Common myeloid progenitor, CD34-positive (primary cell): Measurements from ENCODE around the gene LAMA5.

Source experiments
- CTCF ChIA-PET: fragments of 350-600 bp; sonication (Branson Sonifier 250); formaldehyde crosslinking; loops from one replicate; lab custom pipeline; 2021; ENCODE audit warnings: antibody characterized with exemption; lab: Charles Lee
- POLR2A ChIA-PET: fragments of 350-600 bp; sonication (Branson Sonifier 250); formaldehyde crosslinking; loops from one replicate; lab custom pipeline; 2021; ENCODE audit warnings: antibody characterized with exemption; lab: Charles Lee
- DNase-seq, 3 donors: peaks; one replicate each; pipeline versions ENCODE4 v3.0.0 to v3.0.0-alpha.2; 2013
- H3K27ac ChIP-seq, 2 experiments: 1 replicate in 1 of 2; 2 replicates in 1 of 2; pipeline ENCODE4 v1.7.0; 2013; ENCODE audit warnings: inconsistent platforms in 2 of 2, low read length in 2 of 2, mild to moderate bottlenecking in 2 of 2, low read depth in 1 of 2, moderate library complexity in 1 of 2; ENCODE audit not compliant: severe bottlenecking in 2 of 2, insufficient read depth in 1 of 2, poor library complexity in 1 of 2
- H3K27me3 ChIP-seq, 5 experiments: replicated peaks in 2 of 5; 1 replicate in 3 of 5; 2 replicates in 2 of 5; pipeline versions ENCODE4 v1.6.1 to v1.7.0; 2013; ENCODE audit warnings: low read length in 4 of 5, mild to moderate bottlenecking in 2 of 5, moderate library complexity in 2 of 5, inconsistent platforms in 1 of 5; ENCODE audit not compliant: insufficient read depth in 5 of 5, control insufficient read depth in 4 of 5
- H3K36me3 ChIP-seq, 4 experiments: 1 replicate in 2 of 4; 2 replicates in 2 of 4; pipeline versions ENCODE4 v1.6.1 to v1.7.0; 2013; ENCODE audit warnings: low read length in 3 of 4, control low read depth in 1 of 4, mild to moderate bottlenecking in 1 of 4; ENCODE audit not compliant: control insufficient read depth in 4 of 4, insufficient read depth in 4 of 4
- H3K4me1 ChIP-seq, 4 experiments: 1 replicate in 3 of 4; 2 replicates in 1 of 4; pipeline versions ENCODE4 v1.6.1 to v1.7.1; 2013; ENCODE audit warnings: low read length in 3 of 4, mild to moderate bottlenecking in 3 of 4, control low read depth in 1 of 4, inconsistent platforms in 1 of 4, moderate library complexity in 1 of 4; ENCODE audit not compliant: control insufficient read depth in 4 of 4, insufficient read depth in 4 of 4; ENCODE audit errors: control extremely low read depth in 1 of 4
- H3K4me3 ChIP-seq, 7 experiments: 1 replicate in 4 of 7; 2 replicates in 3 of 7; pipeline versions ENCODE4 v1.5.1 to v1.7.0; 2013; ENCODE audit warnings: mild to moderate bottlenecking in 7 of 7, low read length in 6 of 7, moderate library complexity in 6 of 7, inconsistent platforms in 2 of 7, low read depth in 2 of 7, control low read depth in 1 of 7; ENCODE audit not compliant: insufficient read depth in 4 of 7, control insufficient read depth in 1 of 7; ENCODE audit errors: extremely low read depth in 1 of 7
- H3K9me3 ChIP-seq, 5 experiments: 1 replicate in 4 of 5; 2 replicates in 1 of 5; pipeline versions ENCODE4 v1.6.1 to v1.7.1; 2013; ENCODE audit warnings: low read length in 4 of 5, mild to moderate bottlenecking in 2 of 5, inconsistent platforms in 1 of 5, low read depth in 1 of 5, moderate library complexity in 1 of 5; ENCODE audit not compliant: control insufficient read depth in 4 of 5, insufficient read depth in 2 of 5; ENCODE audit errors: control extremely low read depth in 1 of 5
- WGBS: methylation state at CpG from one replicate; pipeline ENCODE4 v1.1.5; 2013; ENCODE audit not compliant: insufficient coverage; 5-methylcytosine and 5-hydroxymethylcytosine counted together

Gene LAMA5

DNA sequence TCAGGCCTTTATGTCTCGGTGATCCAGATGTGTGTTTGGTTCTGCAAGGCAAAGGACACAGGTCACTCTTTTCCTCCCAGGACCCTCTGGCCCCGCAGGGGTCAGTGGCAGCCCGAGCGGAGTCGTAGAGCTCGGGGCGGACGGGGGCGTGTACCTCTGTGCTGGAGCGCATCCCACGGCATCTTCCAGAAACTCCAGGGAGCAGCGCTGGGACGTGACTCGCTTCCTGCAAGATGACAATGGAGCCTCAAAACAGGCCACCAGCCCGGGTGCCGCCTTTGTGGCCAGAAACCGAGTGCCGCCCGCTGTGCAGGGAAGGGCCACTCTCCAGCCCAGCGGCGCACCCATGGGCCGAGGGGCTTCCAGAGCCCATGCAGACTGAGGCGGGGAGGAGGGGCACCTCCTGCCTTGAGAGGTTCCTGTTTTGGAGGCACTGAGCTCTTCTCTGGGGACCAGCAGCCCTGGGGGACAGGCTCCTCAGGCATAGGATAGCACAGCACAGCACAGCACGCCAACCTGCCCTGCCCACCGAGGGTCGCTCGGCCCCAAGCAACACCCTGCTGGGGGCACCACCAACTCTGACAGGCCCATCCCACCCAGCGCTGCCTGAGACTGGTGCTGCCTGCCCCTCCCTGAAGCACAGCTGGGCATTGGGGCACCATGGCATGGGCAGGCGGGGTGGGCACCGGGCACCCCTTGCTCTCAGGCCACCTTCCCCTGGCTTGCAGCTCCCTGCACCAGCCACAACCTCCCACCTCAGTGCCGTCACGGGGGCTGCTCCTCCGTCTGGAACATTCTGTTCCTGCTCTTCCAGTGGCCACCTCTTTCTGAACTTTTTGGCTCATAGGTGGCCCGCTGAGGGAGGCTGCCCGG lies 29.5 kb upstream of the LAMA5 start:
- 97% methylated on average over 28 of the region's 35 CpGs for WGBS
- no peaks in the 10 kb centered on the region for H3K9me3 ChIP-seq
- peaks cover 2 to 34% (median 26%) of the 10 kb centered on the region in 4 experiments for H3K36me3 ChIP-seq
- DNase-seq = no peak
- no peak overlapping the region for H3K27ac ChIP-seq
- no peaks in the 10 kb centered on the region for H3K4me1 ChIP-seq
- ChIA-PET POLR2A (no interaction called here), CTCF (interaction anchor here (1.3 kb wide), 1 partner anchor 95 kb away, joined by 3 read pairs; no protein-coding TSS in a partner anchor)
- no peak overlapping the region for H3K4me3 ChIP-seq
- no peaks in the 10 kb centered on the region for H3K27me3 ChIP-seq

DNA sequence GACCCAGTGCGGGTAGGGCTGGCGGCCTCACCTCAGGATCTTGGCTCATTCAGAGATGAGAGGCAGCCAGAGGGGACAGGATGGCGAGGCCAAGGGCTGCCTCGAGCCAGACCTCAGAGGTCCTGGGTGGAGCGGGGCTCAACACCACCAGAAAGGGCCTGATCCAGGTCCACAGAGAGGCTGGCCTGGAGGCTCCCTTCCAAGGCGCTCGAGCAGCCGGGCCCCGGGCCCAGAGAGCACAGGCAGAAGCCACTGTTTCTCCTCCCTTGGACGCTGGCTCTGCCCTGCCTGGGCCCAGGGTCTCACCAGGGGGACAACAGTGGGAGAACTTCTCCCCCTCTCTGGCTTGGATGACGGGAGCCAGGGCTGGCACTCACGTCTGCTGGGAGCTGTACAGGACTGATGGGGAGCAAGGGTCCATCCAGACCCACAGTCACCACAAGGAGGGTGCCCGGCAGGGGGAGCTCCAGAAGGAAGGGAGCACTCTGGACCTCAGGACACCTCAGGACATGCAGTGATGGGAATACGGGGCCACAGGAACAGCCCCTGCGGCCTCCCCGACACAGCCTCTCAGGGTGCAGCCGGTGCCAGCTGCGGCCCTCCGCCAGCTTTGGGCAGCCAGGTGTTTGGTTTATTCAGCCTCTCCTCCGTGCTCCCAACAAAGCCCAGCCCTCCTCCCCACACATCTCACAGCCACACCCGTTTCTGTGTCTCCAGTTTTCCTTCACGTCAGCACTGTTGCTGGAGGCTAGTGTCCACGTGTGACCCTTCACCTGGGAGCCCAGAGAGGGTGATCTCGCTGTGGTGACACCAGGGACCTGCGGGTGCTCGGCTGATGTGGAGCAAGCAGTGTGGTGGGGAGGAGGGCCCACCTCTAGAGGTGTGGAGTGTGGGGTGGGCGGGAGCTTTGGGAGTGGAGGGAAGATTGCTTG lies 28.5 kb upstream of the LAMA5 start:
- peaks cover 2 to 44% (median 31%) of the 10 kb centered on the region in 4 experiments for H3K36me3 ChIP-seq
- H3K4me3 ChIP-seq = no peak overlapping the region
- no peaks in the 10 kb centered on the region for H3K9me3 ChIP-seq
- ChIA-PET POLR2A (no interaction called here), CTCF (interaction anchor here (1.3 to 1.4 kb wide), 2 partner anchors 9 to 94 kb away, joined by 3 read pairs; no protein-coding TSS in a partner anchor)
- H3K4me1 ChIP-seq = no peaks in the 10 kb centered on the region
- no peak for DNase-seq
- no peak overlapping the region for H3K27ac ChIP-seq
- no peaks in the 10 kb centered on the region for H3K27me3 ChIP-seq
- 97% methylated on average over 27 of the region's 27 CpGs for WGBS

DNA sequence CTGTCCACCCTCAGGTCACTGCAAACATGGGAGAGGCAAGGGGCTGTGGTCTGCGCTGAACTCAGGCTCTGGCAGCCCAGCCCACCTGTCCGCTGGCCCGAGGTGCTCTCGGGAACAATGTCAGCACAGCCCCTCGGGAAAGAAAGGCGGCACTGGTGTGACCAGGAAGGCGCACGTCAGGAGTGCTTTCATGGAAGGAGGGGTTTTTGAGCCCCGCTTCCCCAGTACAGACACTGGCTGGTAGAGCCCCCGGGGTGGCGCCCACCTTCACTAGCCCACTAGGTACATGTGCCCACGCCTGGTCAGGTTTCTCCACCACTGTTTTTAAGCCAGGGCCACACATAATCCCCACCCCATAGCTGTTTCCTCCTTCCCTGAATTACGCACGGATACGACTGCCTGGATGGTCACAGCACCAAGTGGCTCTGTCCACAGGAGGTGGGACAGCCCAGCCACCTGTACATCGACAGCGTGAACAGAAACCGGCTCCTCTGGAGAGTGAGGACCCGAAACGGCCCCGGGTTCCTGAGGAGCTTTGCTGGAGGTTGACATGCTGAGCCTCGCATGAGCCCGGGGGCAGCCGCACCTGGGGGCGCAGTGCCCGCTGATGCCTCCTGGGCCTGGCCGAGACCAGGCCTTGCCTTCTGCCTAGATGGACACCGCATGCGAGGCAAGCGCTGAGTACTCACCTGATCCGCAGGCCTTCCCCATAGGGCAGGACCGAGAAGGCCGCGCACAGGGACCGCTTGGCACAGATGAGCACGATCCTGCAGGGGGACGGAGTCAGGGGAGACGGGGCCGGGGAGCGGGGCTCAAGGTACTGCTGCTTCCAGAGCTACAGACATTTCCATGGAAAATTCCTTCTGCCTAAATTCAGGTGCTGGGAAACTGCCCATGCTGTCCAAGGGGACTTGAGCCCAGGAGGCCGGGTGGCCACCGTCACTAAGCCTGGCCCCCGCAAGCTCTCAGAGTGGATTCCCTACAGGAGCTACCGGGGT lies 27.4 kb upstream of the LAMA5 start:
- no peaks in the 10 kb centered on the region for H3K4me1 ChIP-seq
- no peak overlapping the region for H3K4me3 ChIP-seq
- peaks cover 2 to 52% (median 36%) of the 10 kb centered on the region in 4 experiments for H3K36me3 ChIP-seq
- H3K27ac ChIP-seq = no peak overlapping the region
- DNase-seq = no peak
- H3K27me3 ChIP-seq = no peaks in the 10 kb centered on the region
- CTCF ChIA-PET = interaction anchor here (1.0 to 1.4 kb wide), 4 partner anchors 10 to 93 kb away, joined by 3 read pairs; no protein-coding TSS in a partner anchor
- POLR2A ChIA-PET = no interaction called here
- no peaks in the 10 kb centered on the region for H3K9me3 ChIP-seq
- 99% methylated on average over 38 of the region's 44 CpGs for WGBS

DNA sequence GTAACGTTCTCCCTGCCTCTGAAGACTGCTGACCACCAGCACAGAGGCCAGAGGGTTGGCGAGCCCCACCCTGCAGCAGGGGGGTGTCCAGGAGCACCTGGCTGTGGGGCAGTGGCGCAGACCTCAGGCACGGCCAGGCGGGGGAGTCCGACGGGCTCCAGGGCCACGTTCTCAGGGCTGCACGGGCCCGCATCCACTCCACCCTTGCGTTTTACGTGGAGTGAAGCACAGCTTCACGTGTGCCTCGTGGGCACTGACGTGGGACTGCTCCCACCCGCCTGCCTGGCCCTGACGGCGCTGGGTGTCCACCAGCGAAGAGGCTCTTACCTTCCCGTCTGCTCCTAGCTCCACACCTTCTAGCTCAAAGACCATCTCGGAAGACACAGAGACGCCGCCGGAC lies 26.7 kb upstream of the LAMA5 start:
- CTCF ChIA-PET = interaction anchor here (0.6 to 1.7 kb wide), 4 partner anchors 11 to 16 kb away, joined by 3 to 4 read pairs (median 3); no protein-coding TSS in a partner anchor
- Histone ChIP-seq H3K4me1 (no peaks in the 10 kb centered on the region), H3K9me3 (no peaks in the 10 kb centered on the region), H3K27ac (no peak overlapping the region), H3K27me3 (no peaks in the 10 kb centered on the region), H3K4me3 (no peak overlapping the region), H3K36me3 (peaks cover 2 to 59% (median 43%) of the 10 kb centered on the region in 4 experiments)
- 95% methylated on average over 22 of the region's 24 CpGs for WGBS
- POLR2A ChIA-PET = no interaction called here
- no peak for DNase-seq

GRCh38 chr20:62393335-62393665 lies 26.2 kb upstream of the LAMA5 start:
- Histone ChIP-seq H3K9me3 (no peaks in the 10 kb centered on the region), H3K4me3 (no peak overlapping the region), H3K27me3 (no peaks in the 10 kb centered on the region), H3K36me3 (peaks cover 4 to 65% (median 48%) of the 10 kb centered on the region in 4 experiments), H3K27ac (no peak overlapping the region), H3K4me1 (peaks cover 0 to 4% (median 3%) of the 10 kb centered on the region in 4 experiments)
- no peak for DNase-seq
- POLR2A ChIA-PET = no interaction called here
- 93% methylated on average over 12 of the region's 12 CpGs for WGBS
- CTCF ChIA-PET = interaction anchor here (0.6 to 1.7 kb wide), 3 partner anchors 10 to 12 kb away, joined by 3 to 4 read pairs (median 3); no protein-coding TSS in a partner anchor

DNA sequence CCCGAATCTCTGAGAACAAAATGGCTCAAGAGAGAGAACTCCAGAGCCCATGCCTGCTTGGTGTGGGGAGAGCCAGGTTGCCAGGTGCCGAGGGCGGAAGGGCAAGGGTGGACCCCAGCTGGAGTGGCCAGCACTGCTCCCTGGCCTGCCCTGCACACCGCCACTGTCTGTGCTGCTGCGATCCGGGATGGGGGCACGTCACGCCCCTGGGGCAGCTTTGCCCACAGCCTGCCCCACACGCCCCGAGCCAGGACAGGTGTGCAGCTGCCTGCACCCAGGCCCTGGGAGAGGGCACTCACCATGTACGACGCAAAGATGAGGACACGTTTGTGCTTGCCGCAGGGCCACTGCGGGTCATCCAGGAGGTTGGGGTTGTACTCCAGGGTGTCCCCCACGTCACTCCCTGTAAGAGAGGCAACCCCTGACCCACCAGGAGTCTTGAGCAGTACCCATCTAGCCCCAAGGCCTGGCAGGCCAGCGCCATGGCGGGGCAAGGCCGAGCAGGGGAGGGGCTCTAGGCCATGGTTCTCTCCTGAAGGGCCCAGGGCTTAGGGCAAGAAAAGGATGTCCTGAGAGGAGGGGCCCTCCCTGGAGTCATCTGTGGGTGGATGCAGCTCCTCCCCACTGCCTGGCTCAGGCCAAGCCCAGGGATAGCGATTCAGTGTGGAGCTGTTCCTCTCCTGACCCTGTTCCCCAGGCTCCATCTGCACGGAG lies 25.7 kb upstream of the LAMA5 start:
- POLR2A ChIA-PET = no interaction called here
- Histone ChIP-seq H3K9me3 (no peaks in the 10 kb centered on the region), H3K27me3 (no peaks in the 10 kb centered on the region), H3K27ac (no peak overlapping the region), H3K4me1 (peaks cover 1 to 9% (median 7%) of the 10 kb centered on the region in 4 experiments), H3K36me3 (peaks cover 4 to 69% (median 50%) of the 10 kb centered on the region in 4 experiments), H3K4me3 (no peak overlapping the region)
- no peak for DNase-seq
- CTCF ChIA-PET = interaction anchor here (1.1 to 1.7 kb wide), 2 partner anchors 10 to 13 kb away, joined by 3 to 4 read pairs; no protein-coding TSS in a partner anchor
- WGBS = 95% methylated on average over 15 of the region's 21 CpGs
